HFF-Myc (cell line): ENCODE results near the gene KCNQ1.
A peak's percentile ranks its signal among the peaks of the same experiment; 100 is the strongest.

Experiments used
- DNase-seq: peaks from one replicate; pipeline ENCODE4 v3.0.0-alpha.2; 2011; ENCODE audit warnings: low read depth; ENCODE audit errors: extremely low read depth
- H3K4me3 ChIP-seq: replicated peaks from 2 replicates; pipeline ENCODE4 v1.5.1; 2011; ENCODE audit warnings: low read depth, mild to moderate bottlenecking, control low read depth, low read length
- CTCF ChIP-seq: IDR thresholded peaks from 2 replicates; pipeline ENCODE4 v1.5.1; 2012; ENCODE audit warnings: mild to moderate bottlenecking, low read depth, low read length, control low read depth; ENCODE audit errors: missing control alignments

Gene KCNQ1

GRCh38 chr11:2891326-2892214 is 446.8 kb downstream of the KCNQ1 start:
- no peak for DNase-seq
- peak overlapping the region; percentile 52; the same call in 1 of the 2 replicates for H3K4me3 ChIP-seq
- TF ChIP-seq CTCF, result peak; percentile 27

- no peak for DNase-seq
- peak; percentile 92 for TF ChIP-seq CTCF
- peak overlapping the region; percentile 52 for H3K4me3 ChIP-seq
Measured at GRCh38 chr11:2892215-2892966, 447.6 kb downstream of the KCNQ1 start.

- H3K4me3 ChIP-seq, result peak overlapping the region; percentile 52
- no peak for DNase-seq
- TF ChIP-seq CTCF, result peak; percentile 22
Measured at GRCh38 chr11:2892967-2893528, 448.2 kb downstream of the KCNQ1 start.

GRCh38 chr11:2893935-2894334 is 449.1 kb downstream of the KCNQ1 start:
- DNase-seq, result no peak
- H3K4me3 ChIP-seq, result no peak overlapping the region
- TF ChIP-seq CTCF, result no peak

- no peak for DNase-seq
- H3K4me3 ChIP-seq, result no peak overlapping the region
- no peak for TF ChIP-seq CTCF
Measured at GRCh38 chr11:2896047-2896446, 451.2 kb downstream of the KCNQ1 start.

GRCh38 chr11:2897048-2897447 is 452.2 kb downstream of the KCNQ1 start:
- no peak for TF ChIP-seq CTCF
- H3K4me3 ChIP-seq, result no peak overlapping the region
- DNase-seq, result no peak
